Measurements from ENCODE around the gene LPIN1.
A peak's percentile ranks its signal among the peaks of the same experiment; 100 is the strongest.

LPIN1 gene

GRCh38 chr2:11712866-11713265 is 33.6 kb upstream of the LPIN1 start:
- TF ChIP-seq TEAD4 (IDR thresholded peaks at IDR 0.05) (no peak), CEBPB (IDR thresholded peaks at IDR 0.05) (no peak), FOXM1 (IDR thresholded peaks at IDR 0.05; ENCODE audit: borderline replicate concordance, low read depth) (no peak), TCF12 (IDR thresholded peaks at IDR 0.05; ENCODE audit: low read depth) (no peak), EGR1 (IDR thresholded peaks at IDR 0.05) (no peak), TAF1 (IDR thresholded peaks at IDR 0.05; ENCODE audit: low read depth) (no peak), USF1 (IDR thresholded peaks at IDR 0.05) (no peak), MAX (IDR thresholded peaks at IDR 0.05) (no peak), RAD21 (IDR thresholded peaks at IDR 0.05; ENCODE audit: low read depth) (no peak), EP300 (IDR thresholded peaks at IDR 0.05; ENCODE audit: borderline replicate concordance) (no peak), CREB1 (IDR thresholded peaks at IDR 0.05; ENCODE audit: low read depth) (no peak), YY1 (IDR thresholded peaks at IDR 0.05; ENCODE audit: low read depth) (no peak), ZBTB7A (IDR thresholded peaks at IDR 0.05; ENCODE audit: low read depth) (no peak), NFIC (IDR thresholded peaks at IDR 0.05) (no peak)
- TF ChIP-seq, protein P1, sequence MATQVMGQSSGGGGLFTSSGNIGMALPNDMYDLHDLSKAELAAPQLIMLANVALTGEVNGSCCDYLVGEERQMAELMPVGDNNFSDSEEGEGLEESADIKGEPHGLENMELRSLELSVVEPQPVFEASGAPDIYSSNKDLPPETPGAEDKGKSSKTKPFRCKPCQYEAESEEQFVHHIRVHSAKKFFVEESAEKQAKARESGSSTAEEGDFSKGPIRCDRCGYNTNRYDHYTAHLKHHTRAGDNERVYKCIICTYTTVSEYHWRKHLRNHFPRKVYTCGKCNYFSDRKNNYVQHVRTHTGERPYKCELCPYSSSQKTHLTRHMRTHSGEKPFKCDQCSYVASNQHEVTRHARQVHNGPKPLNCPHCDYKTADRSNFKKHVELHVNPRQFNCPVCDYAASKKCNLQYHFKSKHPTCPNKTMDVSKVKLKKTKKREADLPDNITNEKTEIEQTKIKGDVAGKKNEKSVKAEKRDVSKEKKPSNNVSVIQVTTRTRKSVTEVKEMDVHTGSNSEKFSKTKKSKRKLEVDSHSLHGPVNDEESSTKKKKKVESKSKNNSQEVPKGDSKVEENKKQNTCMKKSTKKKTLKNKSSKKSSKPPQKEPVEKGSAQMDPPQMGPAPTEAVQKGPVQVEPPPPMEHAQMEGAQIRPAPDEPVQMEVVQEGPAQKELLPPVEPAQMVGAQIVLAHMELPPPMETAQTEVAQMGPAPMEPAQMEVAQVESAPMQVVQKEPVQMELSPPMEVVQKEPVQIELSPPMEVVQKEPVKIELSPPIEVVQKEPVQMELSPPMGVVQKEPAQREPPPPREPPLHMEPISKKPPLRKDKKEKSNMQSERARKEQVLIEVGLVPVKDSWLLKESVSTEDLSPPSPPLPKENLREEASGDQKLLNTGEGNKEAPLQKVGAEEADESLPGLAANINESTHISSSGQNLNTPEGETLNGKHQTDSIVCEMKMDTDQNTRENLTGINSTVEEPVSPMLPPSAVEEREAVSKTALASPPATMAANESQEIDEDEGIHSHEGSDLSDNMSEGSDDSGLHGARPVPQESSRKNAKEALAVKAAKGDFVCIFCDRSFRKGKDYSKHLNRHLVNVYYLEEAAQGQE (IDR thresholded peaks at IDR 0.05; ENCODE audit: low read depth), result no peak

GRCh38 chr2:11713815-11714214 is 32.6 kb upstream of the LPIN1 start:
- TF ChIP-seq CREB1 (IDR thresholded peaks at IDR 0.05; ENCODE audit: low read depth) (no peak), NFIC (IDR thresholded peaks at IDR 0.05) (no peak), YY1 (IDR thresholded peaks at IDR 0.05; ENCODE audit: low read depth) (no peak), ZBTB7A (IDR thresholded peaks at IDR 0.05; ENCODE audit: low read depth) (no peak), RAD21 (IDR thresholded peaks at IDR 0.05; ENCODE audit: low read depth) (no peak), EP300 (IDR thresholded peaks at IDR 0.05; ENCODE audit: borderline replicate concordance) (no peak), USF1 (IDR thresholded peaks at IDR 0.05) (no peak), MAX (IDR thresholded peaks at IDR 0.05) (no peak), CEBPB (IDR thresholded peaks at IDR 0.05) (no peak), TCF12 (IDR thresholded peaks at IDR 0.05; ENCODE audit: low read depth) (no peak), TEAD4 (IDR thresholded peaks at IDR 0.05) (no peak)
- TF ChIP-seq, protein P1 (IDR thresholded peaks at IDR 0.05; ENCODE audit: low read depth), result no peak

- no peak for TF ChIP-seq RAD21 (IDR thresholded peaks at IDR 0.05; ENCODE audit: low read depth)
- TF ChIP-seq ZBTB7A (IDR thresholded peaks at IDR 0.05; ENCODE audit: low read depth), result no peak
- TF ChIP-seq, protein P1 (IDR thresholded peaks at IDR 0.05; ENCODE audit: low read depth), result no peak
- TF ChIP-seq EP300 (IDR thresholded peaks at IDR 0.05; ENCODE audit: borderline replicate concordance), result no peak
- no peak for TF ChIP-seq YY1 (IDR thresholded peaks at IDR 0.05; ENCODE audit: low read depth)
- TF ChIP-seq CREB1 (IDR thresholded peaks at IDR 0.05; ENCODE audit: low read depth), result no peak
- TF ChIP-seq USF1 (IDR thresholded peaks at IDR 0.05), result no peak
Observed at GRCh38 chr2:11715987-11716652, 30.3 kb upstream of the LPIN1 start.

DNA sequence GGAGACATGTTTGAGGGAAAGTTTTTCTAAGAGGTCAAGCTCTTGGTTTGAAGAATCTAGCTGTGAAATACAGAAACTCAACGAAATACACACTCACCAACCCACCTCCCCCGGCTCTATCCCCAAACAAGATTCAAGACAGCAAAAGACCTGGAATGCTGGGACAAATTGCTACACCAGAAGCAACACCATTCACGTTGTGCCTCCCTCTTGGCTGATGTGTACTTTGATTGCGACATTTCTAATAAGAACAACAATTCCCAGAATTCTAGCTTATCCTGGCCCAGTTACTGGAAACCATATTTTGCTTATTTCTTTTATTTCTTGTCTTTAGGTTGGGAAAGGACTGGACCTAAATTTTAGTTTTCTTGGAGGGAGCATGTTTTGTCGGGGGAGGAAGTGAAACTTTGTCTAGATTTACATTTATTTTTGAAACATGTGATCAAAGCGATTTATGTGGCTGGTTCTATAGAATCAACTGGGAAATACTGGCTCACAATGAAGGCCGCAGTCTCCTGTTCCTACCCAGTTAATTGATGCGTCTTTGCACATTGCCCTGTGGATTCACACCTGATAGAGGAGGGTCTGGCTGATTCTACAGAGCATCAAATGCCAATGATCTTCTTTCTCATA is 29.6 kb upstream of the LPIN1 start:
- TF ChIP-seq TAF1 (IDR thresholded peaks at IDR 0.05; ENCODE audit: low read depth) (no peak), CEBPB (IDR thresholded peaks at IDR 0.05) (peak; percentile 75)
